ENCODE results near the gene RAD51B.

GRCh38 chr14:68662392-68662791 is 842.8 kb downstream of the RAD51B start:
- TF ChIP-seq CTCF (IDR thresholded peaks at IDR 0.05) (no peak), POLR2A (IDR thresholded peaks at IDR 0.05) (no peak)
